Measurements from ENCODE around the gene GARIN5B. TPM values are rescaled to one million over a fixed set of nuclear protein-coding genes. Genes with fewer than 3 reads are reported as not detected.

The GARIN5B gene
- total and polyA plus RNA-seq, 9 donors = not detected

DNA sequence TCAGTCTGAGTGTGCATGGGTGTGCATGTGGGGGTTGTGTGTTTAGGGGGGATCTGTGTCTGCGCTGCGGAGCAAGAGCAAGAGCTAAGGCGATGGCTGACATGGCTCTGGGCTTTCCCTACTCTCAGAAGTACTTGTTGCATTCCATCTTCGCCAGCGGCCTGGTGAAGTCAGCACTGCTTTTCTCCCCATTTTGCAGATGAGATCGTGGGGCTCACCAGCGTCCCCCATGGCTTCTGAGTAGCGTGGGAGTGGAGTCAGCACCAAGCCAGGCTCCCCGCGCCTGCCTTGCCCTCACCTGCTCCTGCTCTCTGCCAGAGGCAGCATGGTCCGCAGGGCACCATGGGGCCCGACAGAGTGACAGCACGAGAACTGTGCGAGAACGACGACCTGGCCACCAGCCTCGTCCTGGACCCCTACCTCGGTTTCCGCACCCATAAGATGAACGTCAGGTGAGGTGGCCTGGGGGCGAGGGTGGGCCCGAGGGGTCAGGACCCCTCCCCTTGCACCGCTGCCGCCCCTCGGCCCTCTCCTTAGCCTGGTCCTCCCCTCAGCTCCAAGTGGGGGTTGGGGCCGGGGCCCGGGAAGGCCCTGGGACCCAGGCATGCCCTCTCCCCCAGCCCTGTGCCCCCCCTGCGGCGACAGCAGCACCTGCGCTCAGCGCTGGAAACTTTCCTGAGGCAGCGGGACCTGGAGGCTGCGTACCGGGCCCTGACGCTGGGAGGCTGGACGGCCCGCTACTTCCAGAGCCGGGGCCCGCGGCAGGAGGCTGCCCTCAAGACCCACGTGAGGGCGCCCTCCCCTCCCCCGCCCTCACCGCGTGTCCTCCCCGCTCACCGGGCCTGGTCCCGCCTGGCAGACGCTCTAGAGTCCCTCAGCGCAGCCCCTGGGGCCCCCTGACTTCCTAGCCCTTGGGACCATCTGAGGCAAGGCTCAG lies 21.2 kb downstream of the GARIN5B start:
- H3K36me3 ChIP-seq = no peaks in the 10 kb centered on the region
- no peak overlapping the region for H3K27ac ChIP-seq
- H3K9me3 ChIP-seq = no peaks in the 10 kb centered on the region
- TF ChIP-seq, protein P1, sequence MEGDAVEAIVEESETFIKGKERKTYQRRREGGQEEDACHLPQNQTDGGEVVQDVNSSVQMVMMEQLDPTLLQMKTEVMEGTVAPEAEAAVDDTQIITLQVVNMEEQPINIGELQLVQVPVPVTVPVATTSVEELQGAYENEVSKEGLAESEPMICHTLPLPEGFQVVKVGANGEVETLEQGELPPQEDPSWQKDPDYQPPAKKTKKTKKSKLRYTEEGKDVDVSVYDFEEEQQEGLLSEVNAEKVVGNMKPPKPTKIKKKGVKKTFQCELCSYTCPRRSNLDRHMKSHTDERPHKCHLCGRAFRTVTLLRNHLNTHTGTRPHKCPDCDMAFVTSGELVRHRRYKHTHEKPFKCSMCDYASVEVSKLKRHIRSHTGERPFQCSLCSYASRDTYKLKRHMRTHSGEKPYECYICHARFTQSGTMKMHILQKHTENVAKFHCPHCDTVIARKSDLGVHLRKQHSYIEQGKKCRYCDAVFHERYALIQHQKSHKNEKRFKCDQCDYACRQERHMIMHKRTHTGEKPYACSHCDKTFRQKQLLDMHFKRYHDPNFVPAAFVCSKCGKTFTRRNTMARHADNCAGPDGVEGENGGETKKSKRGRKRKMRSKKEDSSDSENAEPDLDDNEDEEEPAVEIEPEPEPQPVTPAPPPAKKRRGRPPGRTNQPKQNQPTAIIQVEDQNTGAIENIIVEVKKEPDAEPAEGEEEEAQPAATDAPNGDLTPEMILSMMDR (IDR thresholded peaks at IDR 0.05) = no peak
- TF ChIP-seq EP300 (IDR thresholded peaks at IDR 0.05) = no peak
- TF ChIP-seq POLR2A (IDR thresholded peaks at IDR 0.05) = no peak
- H3K4me3 ChIP-seq = peak overlapping the region; percentile 93
- WGBS, 3 donors = 74 to 80% (median 79%) methylated on average over 39 to 50 of the region's 50 CpGs
- H3K27me3 ChIP-seq = no peaks in the 10 kb centered on the region
- intact Hi-C loops (cut with DNase I) = loop anchor here in 1 of 4 donors (5.0 kb wide), 1 partner anchor 40 kb away; the partner anchor contains the start of gene TMEM238
- peaks cover 9% of the 10 kb centered on the region for H3K4me1 ChIP-seq (ENCODE audit: insufficient read depth)
- peak in 1 of 5 donors; percentile 46 for DNase-seq

DNA sequence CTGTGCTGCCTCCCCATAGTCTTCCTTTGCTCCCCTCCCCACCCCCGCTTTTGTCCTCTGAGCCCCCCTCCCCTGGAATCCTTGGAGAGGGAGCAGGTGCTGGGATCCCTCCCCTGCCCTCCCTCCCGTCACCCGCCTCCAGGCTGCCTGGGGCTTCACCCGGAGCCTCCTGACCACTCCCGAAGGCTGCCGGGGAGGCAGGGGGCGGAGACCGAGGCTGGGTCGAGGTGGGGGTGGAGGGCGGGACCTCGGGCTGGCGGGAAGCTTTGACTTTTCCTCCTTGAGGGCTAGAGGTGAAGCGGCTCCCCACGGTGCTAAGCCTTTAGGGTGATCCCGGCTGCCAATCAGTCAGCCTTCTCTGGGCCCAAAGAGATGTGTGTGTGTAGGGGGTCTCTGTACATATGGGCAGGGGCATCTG lies 21.9 kb downstream of the GARIN5B start:
- Histone ChIP-seq H3K36me3 (no peaks in the 10 kb centered on the region), H3K4me1 (ENCODE audit: insufficient read depth) (peaks cover 9% of the 10 kb centered on the region), H3K4me3 (peak overlapping the region; percentile 93), H3K27ac (peak overlapping the region in 1 of 2 donors; percentile 14), H3K9me3 (no peaks in the 10 kb centered on the region), H3K27me3 (no peaks in the 10 kb centered on the region)
- peak; percentile 67 to 75 (median 68) for DNase-seq
- WGBS, 3 donors = 3 to 4% (median 3%) methylated on average over 5 to 15 of the region's 15 CpGs
- TF ChIP-seq POLR2A (IDR thresholded peaks at IDR 0.05) (no peak), EP300 (IDR thresholded peaks at IDR 0.05) (no peak)
- TF ChIP-seq, protein P1 (IDR thresholded peaks at IDR 0.05) = no peak
- intact Hi-C loops (cut with DNase I) = loop anchor here in 1 of 4 donors (5.0 kb wide), 1 partner anchor 41 kb away; the partner anchor contains the start of gene TMEM238

DNA sequence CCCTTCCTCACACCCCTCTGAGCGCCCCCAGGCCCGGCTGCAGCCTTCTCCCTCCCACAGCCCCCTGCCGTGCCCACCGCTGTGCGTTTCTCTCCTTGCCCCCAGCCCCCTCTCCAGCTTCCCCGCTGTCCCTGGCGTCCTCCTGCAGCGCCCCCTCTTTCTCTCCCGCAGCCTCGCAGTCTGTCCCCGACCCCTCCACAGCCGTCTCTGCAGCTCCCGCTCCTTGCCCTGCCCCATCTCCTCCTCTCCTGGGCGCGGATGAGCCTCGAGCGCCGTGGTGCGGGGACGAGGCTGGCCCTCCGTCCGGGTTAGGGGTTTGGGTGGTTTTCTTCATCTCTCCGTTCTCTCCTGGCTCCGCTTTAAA lies 22.3 kb downstream of the GARIN5B start:
- Histone ChIP-seq H3K4me1 (ENCODE audit: insufficient read depth) (peaks cover 9% of the 10 kb centered on the region), H3K9me3 (no peaks in the 10 kb centered on the region), H3K4me3 (peak overlapping the region; percentile 93), H3K27ac (peak overlapping the region in 1 of 2 donors; percentile 70), H3K36me3 (no peaks in the 10 kb centered on the region), H3K27me3 (no peaks in the 10 kb centered on the region)
- intact Hi-C loops (cut with DNase I) = loop anchor here in 1 of 4 donors (5.0 kb wide), 1 partner anchor 42 kb away; the partner anchor contains the start of gene TMEM238
- DNase-seq = peak in 2 of 5 donors; percentile 35 to 54
- TF ChIP-seq EP300 (IDR thresholded peaks at IDR 0.05) (no peak), POLR2A (IDR thresholded peaks at IDR 0.05) (no peak)
- TF ChIP-seq, protein P1 (IDR thresholded peaks at IDR 0.05) = no peak
- 1 to 3% (median 2%) methylated on average over 24 of the region's 24 CpGs for WGBS, 3 donors

DNA sequence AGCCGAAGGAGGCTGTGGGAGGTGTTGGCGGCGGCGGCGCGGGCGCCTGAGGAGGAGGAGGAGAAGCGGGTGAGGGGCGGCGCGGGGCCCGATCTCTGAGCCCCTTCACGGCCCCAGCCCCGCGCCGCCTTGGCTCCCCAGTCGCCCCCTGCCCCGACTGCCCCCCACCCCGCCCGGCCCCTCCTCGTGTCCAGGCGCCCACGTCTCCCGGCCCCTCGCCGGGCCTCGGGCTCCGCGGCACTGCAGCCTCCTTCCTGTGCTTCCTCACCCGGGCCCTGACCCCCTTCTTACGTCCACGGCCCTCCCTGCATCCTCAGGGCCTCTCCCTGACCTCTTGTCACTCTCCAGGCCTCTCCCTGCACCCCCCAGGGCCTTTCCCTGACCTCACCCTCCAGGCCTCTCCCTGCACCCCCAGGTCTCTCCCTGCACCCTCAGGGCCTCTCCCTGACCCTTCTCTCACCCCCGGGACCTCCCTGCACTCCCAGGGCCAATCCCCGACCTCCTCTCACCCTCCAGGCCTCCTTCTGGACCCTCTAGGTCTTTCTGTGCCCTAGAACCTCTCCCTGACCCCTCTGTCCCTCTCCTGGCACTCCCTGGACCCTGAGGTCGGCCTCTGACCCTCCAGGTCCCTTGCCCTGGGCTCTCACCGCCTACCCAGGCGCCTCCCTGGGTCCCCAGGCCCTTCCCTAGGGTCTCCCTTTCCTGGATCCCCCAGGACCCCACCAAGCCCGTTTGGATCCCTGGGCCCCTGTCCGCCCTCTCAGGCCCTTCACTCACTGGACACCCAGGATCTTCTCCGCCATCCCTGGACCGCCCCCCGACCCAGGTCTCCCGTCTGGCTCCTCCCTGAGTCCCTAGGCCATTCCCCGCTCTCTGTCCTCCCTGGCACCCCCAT lies 22.9 kb downstream of the GARIN5B start:
- Histone ChIP-seq H3K9me3 (no peaks in the 10 kb centered on the region), H3K27ac (peak overlapping the region; percentile 64 to 70), H3K4me3 (peak overlapping the region; percentile 93), H3K36me3 (no peaks in the 10 kb centered on the region), H3K27me3 (no peaks in the 10 kb centered on the region), H3K4me1 (ENCODE audit: insufficient read depth) (peaks cover 9% of the 10 kb centered on the region)
- WGBS, 3 donors = 2% methylated on average over 39 to 44 of the region's 44 CpGs
- DNase-seq = peak in 3 of 5 donors; percentile 35 to 64 (median 59)
- intact Hi-C loops (cut with DNase I) = loop anchor here in 1 of 4 donors (5.0 kb wide), 1 partner anchor 42 kb away; the partner anchor contains the start of gene TMEM238
- TF ChIP-seq EP300 (IDR thresholded peaks at IDR 0.05) (no peak), POLR2A (IDR thresholded peaks at IDR 0.05) (no peak)
- TF ChIP-seq, protein P1 (IDR thresholded peaks at IDR 0.05) = no peak

All from ovary (tissue), 9 donors.